HG03354 (cell line): ENCODE results near the gene LAMA4.

Experiments
- ATAC-seq: cut with Tn5 transposase; IDR thresholded peaks from one replicate; pipeline ENCODE4 v1.9.1; 2021; ENCODE audit warnings: mild to moderate bottlenecking; ENCODE audit not compliant: unreplicated experiment, poor library complexity, severe bottlenecking

LAMA4 gene

DNA sequence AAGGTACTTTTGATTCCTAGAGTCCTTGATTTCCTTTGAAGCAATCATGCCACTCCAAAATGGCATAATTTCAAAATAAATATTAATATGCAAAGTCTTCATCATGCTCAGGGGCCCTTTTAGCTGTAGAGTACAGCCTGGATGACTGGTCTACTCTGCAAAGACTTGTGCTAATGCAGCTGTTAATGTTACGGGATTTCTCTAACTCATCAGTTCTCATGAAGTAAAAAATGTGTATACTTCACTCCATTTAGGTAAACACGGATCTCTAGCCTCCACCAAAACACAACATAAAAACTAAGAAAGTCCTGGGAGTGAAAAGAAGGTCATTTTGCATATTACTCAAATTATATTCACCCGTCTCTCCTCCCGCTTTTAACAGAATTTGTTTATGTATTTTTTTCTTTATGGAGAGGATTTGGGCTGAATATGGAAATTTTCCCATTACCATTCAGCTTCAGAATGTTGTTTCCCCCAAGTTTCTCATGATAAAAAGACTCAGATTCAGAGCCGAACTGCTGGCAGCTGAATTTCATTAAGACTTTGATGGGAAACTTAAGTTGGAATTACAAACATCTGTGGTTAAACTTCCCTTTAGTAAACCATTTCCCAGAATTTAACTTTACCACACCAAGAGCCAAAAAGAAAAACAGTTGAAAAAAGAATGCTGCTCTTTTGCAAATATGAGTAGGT is 8.7 kb downstream of the LAMA4 start:
- no peak for ATAC-seq

DNA sequence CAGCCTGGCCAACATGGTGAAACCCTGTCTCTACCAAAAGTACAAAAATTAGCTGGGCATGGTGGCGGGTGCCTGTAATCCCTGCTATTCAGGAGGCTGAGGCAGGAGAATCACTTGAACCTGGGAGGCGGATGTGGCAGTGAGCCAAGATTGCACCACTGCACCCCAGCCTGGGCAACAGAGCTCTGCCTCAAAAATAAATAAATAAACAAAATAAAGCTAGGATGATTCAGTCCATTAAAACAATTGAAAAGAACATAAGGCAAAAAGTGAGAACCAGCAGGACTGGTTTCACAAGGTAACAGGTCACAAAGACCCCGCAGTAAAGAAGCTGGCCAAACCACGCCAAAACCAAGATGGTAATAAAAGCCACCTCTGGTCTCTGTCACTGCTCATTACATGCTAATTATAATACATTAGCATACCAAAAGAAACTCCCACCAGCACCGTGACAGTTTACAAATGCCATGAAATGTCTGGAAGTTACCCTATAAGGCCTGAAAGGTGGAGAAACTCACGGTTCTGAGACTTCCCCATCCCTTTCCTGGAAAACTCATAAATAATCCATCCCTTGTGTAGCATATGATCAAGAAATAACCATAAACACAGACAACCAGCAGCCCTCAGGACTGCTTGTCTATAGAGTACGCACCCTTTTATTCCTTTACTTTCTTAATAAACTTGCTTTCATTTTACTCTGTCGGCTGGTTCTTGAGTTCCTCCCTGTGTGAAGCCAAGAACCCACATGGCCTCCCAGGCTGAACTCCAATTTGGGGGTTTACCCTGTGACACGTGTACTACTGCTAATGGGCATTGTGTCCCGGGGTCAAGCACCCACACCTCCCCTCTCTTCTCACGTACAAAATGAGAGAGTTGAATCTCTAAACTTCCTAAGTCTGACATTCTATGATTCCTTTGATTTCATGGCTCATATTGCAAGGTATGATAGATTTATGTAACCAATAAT is 10.2 kb downstream of the LAMA4 start:
- no peak for ATAC-seq

DNA sequence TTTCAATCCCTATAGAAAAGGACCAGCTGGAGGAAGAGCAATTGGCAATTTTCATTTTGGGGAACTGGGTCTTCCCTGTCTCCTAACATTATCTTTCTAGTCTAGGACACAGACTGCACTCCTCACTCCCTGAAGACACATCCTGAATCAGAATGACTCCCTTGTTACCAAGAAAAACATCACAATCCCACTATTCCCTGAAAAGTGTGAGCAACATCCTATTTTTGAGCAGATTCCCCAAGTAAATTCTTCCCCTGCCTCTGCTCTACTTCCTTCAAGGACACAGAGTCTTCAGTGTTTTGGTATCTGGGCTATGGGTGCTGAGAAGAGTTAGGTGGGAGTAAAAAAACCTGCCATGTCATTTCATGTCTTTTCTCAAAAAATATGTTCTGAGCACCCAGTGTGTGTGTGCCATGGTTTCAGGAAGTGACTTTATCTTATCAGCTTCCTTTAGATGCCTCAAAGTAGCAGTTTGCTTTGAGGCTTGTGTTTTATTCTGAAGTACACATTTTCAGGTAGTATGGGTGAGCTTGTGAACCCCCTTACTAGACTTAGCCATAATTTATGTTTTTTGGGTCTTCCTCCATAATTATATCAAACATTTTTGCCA is 12.4 kb downstream of the LAMA4 start:
- no peak for ATAC-seq

DNA sequence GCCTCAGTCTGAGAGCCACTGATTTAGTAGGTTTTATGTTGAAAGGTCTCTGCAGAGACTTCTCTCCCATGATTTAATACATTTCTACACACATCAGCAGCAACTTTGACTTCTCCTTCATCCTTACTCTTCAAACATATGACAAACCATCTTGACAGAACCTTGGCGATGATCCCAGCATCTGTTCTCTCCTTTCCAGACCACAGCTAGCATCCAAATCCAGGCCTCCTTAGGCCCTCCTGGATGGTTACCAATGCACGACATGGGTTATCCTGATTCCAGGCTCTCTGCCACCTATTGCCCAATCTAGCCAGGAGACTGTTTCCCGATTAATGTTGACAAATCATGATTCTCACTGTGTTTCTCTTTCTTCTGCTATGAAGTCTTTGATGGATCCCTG is 16.8 kb downstream of the LAMA4 start:
- ATAC-seq, result no peak

DNA sequence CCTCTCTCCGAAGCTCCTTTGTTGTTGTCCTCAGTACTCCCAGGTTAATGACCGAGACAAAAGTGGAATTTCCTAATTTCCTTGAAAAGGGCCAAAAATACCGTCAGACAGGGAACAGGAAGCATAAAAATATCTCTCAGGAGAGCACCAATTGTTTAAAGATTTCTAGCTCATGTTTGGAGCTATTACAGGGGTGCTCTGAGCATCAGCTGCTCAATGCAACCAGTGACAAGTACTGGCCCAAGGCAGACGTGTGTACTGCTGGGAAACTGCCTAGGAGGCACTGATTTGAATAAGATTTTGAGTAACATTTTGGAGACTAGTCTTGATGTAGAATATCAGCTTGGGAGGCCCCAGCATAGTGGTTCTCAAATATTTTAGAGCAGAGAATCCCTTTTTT is 17.3 kb downstream of the LAMA4 start:
- no peak for ATAC-seq

DNA sequence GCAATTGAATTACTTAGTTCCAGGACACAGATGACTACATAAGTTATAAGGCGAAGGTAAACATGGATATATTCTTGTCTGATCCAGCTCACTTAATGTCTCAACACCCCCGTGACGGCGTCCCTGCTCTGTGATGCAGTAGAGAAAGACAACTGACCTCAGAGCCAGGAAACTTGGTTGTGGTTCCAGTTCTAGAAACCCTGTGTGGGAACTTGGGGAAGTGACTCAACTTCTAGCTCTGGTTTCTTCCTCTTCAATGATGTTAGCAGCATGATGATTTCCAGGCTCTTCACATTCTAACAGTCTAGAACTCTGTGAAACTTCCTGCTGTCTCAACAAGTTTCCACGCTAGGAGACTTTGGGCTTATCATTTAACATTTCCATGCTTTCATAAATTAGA is 18.4 kb downstream of the LAMA4 start:
- no peak for ATAC-seq

DNA sequence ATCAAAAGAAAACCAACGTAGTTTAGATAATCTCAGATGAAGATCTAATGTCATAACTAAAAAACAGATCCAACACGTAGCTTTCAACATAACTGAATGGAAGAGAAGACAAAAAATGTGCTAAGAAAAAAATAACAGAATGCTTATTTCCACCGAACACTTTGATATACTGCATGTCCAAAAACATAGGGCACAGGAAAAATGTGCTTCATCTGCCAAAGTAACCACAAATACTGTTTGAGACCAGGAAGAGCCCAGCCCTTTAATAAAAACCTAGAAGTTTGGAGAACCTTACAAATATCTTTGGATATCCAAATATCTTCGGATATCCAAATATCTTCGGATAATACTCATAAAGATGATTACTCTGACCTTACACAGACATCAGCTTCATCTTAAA is 19.8 kb downstream of the LAMA4 start:
- no peak for ATAC-seq

DNA sequence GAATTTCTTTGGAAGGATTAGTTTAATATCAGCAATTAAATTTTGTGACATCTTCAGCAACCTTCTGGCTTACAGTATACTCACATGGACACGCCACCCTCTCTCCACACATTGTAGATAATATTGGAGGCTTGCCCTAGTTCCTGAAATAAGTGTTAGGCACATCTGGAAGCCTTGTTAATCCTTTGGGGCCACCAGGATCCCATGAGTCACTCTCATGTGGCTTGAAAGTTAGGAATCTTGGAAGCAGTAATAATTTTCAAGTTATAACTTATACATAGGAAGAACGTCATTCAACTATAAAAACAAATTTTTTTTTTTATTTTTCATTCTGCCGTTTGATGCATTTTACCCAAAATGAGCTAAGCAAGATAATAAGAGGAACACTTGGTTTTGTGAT is 20.5 kb downstream of the LAMA4 start:
- no peak for ATAC-seq

DNA sequence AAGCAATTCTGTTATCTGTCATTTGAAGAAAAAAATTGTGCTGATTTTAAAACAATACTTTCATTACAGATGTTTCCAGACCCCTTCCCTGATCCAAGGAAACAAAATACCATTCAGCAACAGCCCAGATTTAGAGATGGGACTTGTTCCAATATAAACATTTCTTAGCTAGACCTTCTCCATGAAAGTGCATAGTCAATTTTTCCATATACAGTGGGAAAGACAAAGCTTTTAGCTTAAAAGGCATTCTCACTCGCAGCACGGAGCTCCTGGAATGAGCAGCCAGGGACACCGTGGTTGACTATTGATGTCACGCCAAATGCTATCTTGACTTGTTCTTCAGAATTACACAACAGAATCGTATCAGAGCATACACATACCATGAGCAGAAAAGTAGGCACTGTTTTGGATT is 21.5 kb downstream of the LAMA4 start:
- no peak for ATAC-seq

DNA sequence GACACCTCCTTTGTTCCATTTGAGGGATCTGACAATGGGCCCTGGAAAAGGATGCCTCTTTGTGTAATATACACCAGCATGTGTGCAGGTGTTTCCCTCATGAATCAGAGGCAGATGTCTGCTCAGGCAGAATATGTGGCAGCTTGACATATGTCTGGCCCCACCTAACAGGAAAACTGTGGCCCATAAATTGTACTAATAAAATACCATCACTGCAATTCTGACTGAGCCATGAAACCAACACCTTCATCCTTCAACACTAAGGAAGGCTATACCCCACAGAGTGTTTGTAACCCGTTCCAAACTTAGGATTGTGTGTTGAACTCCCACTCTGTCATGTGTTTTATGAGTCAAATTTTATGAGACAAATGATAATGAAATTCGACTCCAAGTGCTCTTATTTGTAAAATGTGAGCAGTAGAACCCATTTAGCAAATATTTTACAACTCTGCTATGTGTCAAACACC is 22.7 kb downstream of the LAMA4 start:
- ATAC-seq, result no peak

DNA sequence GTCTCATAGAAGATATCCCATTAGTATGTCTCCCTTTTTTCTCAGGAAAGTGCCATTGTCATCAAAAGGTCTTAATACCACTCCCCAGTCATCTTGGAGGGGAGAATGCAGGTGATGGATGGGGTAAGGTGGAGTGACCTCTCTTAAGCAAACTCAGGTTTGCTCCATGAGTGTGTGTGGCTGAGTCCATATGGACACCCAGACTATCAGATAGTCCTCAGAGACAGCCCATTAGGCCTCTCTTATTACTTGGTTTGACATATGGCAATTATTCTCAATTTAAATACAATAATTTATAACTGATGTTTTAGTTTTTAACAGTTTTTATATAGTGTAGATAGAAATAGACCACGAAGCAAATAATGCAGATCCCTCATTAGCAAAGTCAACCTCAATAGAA is 23.2 kb downstream of the LAMA4 start:
- no peak for ATAC-seq

DNA sequence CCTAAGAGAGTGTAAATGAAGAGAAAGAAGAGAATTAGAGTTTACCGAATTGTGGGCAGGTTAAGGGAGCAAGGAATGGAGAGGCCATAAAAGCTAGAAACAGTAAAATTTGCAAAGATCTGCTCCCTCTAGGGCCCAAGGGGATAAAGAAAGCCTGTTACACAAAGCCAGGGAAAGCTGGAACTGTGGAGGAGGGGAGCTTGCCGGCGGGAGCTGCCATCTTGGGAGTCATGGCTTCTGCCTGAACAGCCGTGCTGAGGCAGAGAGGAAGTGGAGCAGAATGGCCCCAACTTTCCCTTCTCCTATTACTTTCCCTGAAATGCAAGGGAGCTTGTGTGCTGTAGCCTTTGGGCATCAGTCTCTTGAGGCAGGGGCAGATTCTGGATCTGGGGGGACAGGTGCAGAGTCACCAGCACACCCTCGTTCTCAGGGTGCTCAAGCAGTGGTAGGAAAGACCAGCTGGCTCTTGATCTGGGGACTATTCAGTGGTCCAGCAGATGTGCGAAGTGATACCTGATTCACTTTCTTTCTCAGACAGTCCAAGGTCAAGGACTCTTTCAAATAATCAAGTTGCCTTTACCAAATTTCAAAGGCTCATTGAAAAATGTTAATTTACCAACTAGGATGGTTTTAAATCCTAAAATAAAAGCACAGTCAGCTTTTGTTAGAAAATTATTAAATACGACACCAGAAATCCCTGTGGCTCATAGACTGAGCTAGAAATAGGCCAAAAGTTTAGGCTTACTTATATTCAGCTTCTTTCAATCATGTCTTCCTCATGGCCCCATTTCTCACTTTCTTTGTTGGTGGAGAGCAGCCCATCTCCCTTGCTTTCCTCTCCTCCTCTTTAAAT is 25.7 kb downstream of the LAMA4 start:
- no peak for ATAC-seq

DNA sequence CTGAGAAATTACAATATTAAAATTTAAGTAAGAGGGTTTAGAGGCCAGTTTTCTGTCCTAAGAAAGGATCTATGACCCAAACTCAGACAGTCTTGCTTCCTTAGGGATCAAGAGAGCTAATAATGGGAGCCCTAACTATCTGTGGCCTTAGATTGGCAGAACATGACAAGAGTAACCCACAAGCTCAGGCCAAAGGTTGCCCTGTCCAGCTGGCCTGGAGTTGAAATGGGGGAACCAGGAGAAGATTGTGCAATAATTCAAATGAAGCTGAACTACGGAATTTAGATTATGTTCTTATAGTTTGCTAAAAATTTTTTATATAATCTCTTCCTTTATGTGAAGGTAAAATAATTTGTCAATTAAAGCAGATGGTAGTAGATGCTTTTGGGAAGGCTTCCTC is 26.4 kb downstream of the LAMA4 start:
- no peak for ATAC-seq

DNA sequence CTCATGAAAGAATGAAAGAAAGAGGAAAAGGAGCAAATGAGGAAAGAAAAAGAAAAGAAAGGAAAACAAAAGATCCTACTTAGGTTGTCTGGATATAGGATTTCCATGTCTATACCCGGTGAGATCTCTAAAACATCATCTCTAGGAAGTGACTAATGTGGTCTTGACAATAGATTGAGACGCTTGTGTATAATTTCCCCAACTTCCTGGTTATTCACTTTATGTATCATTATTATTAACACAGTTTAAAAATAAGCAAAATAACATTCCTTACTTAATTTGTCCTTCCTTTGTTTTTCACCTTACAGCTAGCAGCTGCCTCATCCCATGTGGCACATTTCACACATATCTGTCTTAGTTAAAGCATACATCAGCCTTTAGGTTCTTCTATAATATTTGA is 27.0 kb downstream of the LAMA4 start:
- ATAC-seq, result no peak

DNA sequence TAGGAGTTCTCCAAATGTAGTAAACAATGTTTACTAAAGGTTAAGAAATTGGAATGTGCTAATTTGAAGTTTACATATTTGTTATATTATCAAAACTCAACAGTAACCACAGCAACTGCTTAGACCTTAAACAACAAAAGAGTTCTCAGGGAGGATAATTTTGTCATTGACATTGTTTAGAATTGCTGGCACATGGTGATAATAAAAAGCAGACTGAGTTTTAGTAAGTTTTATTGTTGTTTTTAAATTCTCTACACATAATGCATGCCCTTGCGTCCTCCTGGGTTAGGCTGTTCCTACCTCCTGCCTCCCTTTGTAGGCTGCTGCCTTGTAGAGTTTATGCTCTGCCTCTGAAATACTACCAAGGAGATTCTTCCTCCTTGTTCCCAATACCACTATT is 28.7 kb downstream of the LAMA4 start:
- ATAC-seq, result no peak

DNA sequence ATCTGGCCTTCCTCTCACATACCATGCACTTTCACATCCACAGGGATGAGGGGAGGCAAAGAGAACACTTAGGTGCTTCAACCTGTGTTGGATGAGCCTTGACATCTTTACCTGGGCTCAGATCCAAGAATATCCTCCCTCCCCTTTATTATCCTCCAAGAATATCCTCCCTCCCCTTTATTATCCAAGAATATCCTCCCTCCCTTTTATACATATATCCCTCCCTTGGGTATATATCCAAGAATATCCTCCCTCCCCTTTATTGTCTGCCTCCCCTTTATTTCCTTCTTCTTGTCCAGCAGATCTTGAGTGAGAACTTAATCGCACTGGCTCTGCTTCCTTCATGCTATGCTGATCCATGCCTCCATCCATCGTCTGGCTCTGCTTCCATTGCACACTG is 30.3 kb downstream of the LAMA4 start:
- ATAC-seq, result no peak

DNA sequence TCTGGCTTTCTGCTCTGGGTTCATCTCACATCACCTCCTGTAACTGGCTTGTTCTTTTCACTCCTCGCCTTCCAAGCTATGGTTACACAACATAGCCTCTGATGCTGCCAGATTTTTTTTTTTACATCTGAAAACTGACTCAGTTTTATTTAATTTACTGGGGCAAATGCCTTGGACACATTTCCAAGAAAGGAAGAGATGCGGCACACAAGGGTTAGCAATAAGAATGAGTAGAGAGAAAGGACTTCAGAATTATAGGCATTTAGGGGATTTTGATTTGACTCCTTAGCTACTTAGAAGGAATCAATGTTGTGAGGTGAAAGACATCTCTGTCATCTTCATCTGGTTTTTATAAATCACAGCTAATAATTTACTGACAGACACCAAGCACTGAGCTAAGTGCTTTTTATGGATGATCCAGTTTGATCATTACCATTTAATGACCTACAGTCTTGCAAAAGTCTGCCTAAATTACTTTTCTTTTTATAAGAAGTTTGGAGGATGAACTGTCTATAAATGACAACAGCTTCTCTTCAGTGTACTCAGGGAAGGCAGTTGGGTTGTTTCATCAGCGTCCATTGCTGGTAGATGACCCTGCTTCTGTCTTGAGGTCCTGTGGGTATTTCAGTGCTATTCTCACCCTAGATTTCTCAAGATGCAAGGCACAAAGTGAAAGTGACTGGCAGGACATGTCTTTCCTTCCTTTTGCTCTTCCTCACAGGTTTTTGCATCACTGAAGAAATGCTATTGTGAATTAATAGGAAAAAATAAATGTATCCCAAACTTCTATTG is 31.1 kb downstream of the LAMA4 start:
- ATAC-seq, result no peak

DNA sequence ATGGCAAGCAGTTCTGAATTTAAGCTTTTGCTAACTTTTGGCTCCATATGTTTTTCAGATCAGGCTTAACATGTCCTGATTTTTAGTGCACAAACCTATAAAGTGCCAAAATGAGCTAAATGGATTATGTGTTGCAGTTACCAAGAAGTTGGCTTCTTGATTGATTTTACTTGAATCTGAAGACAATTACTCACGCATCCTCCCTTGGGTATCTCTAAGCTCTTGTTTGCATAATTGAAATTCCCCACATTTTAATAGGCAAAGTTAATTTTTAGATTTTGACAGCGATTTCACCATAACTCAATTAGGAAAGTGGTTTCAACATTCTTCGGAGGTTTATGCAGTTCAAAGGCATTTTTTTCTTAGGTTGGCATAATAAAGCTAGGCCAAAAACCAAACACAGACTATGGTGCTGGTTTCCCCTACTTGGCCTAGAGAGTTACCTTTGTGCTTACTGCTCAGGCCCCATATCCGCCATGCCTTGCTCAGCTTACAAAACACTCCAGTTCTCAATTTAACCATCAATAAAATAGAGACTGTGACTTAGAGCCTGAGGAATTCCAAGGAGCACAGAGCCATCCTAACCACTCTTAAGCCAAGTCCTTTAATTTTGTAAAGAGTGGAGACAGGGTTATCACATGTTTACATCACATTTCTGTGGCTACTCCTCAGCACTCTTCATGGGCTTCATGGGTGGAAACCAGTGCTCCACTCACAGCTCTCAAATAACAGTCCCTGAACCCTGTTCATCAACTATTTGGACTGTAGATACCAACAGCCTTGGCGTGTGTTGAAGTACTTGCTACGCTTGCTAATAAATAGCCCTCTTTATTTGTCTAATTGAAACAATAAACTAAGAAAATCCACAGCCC is 32.1 kb downstream of the LAMA4 start:
- ATAC-seq, result no peak
